Skin epidermis (tissue), 12 donors: ENCODE data around the gene GCN1.

Experiments used
- H3K27ac ChIP-seq, 21 experiments: fragments of 200-600 bp; sonication (generic) in 11 of 21; one replicate each; pipeline ENCODE4 v1.5.0; 2020; ENCODE audit warnings: mild to moderate bottlenecking in 3 of 21, inconsistent platforms in 2 of 21, moderate library complexity in 2 of 21
- H3K4me3 ChIP-seq, 7 experiments: fragments of 200-600 bp; sonication (generic) in 2 of 7; one replicate each; pipeline ENCODE4 v1.5.0; 2020; ENCODE audit warnings: inconsistent platforms in 2 of 7, mild to moderate bottlenecking in 2 of 7, moderate library complexity in 1 of 7

Gene GCN1

GRCh38 chr12:120086801-120087621, 107.5 kb downstream of the GCN1 start:
- peak overlapping the region in 6 of 7 experiments; percentile 2 to 31 (median 22) for H3K4me3 ChIP-seq
- H3K27ac ChIP-seq, result peak overlapping the region in 20 of 21 experiments; percentile 3 to 77 (median 56)

- H3K27ac ChIP-seq, result peak overlapping the region in 16 of 21 experiments; percentile 3 to 77 (median 58)
- no peak overlapping the region for H3K4me3 ChIP-seq
These were observed 108.4 kb downstream of the GCN1 start for GRCh38 chr12:120085920-120086645.

GRCh38 chr12:120081641-120082040, 112.9 kb downstream of the GCN1 start:
- H3K27ac ChIP-seq, result no peak overlapping the region
- no peak overlapping the region for H3K4me3 ChIP-seq

GRCh38 chr12:120079411-120080400, 114.8 kb downstream of the GCN1 start:
- Histone ChIP-seq H3K27ac (peak overlapping the region; percentile 7 to 84 (median 71)), H3K4me3 (no peak overlapping the region)

GRCh38 chr12:120078868-120079267, 115.6 kb downstream of the GCN1 start:
- Histone ChIP-seq H3K27ac (peak overlapping the region in 19 of 21 experiments; percentile 20 to 84 (median 71)), H3K4me3 (no peak overlapping the region)

- Histone ChIP-seq H3K4me3 (no peak overlapping the region), H3K27ac (peak overlapping the region in 1 of 21 experiments; percentile 23)
These were observed 117.3 kb downstream of the GCN1 start for GRCh38 chr12:120077260-120077659.
